ENCODE results near the gene VEGFC. TPM values are rescaled to one million over a fixed set of nuclear protein-coding genes. Genes with fewer than 3 reads are reported as not detected.

VEGFC gene
- polyA plus RNA-seq, 1 of the 3 experiments (the other 2 are of a cell fraction) = 81.9 TPM

DNA sequence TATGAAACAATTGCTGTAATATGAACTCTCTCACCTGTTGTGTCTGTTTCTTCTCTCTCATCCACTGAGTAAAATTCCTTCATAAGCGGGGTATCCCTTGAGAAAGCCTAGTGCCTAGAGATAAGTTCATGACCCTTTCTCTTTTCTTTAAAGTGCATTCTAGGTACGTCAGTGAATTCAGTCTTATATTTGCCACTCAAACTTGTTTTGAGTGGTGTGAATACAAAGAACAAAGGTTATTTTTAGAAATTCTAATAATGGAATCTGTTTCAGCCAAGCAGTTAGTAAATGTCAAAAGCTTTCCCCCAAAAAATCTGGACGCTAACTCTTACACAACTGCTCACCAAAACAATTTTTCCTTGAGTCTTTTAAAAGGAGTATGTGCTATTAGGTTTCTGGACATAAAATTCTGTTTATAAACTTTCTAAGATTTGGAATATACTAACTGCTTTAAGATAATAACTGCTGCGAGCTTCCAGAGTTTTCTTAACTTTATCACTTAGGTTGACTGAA is 112.0 kb downstream of the VEGFC start:
- Histone ChIP-seq H2AFZ (ENCODE audit: low read depth) (no peak overlapping the region), H3K4me2 (no peak overlapping the region), H3K36me3 (replicated peaks in 1 of 2; ENCODE audit: control insufficient read depth in 1 of 2, insufficient read depth in 2 of 2, low read length in 1 of 2) (peaks cover 24 to 92% of the 10 kb centered on the region in 2 experiments), H3K27me3 (ENCODE audit: insufficient read depth) (no peaks in the 10 kb centered on the region), H3K27ac (ENCODE audit: low read depth in 2 of 2, low read length in 1 of 2) (peak overlapping the region in 1 of 2 experiments; percentile 29; a peak in 3 of 4 replicates), H3K9me3 (no peaks in the 10 kb centered on the region), H3K9ac (no peak overlapping the region), H4K20me1 (ENCODE audit: insufficient read depth) (no peaks in the 10 kb centered on the region; the same call in 1 of the 2 replicates), H3F3A (replicated peaks; ENCODE audit: insufficient read depth) (peaks cover 67% of the 10 kb centered on the region), H3K4me1 (ENCODE audit: control insufficient read depth in 1 of 2, insufficient read depth in 2 of 2, low read depth in 1 of 2, low read length in 1 of 2) (peaks cover 2 to 3% of the 10 kb centered on the region in 2 experiments; a peak in 2 of 4 replicates), H3K9me2 (no peaks in the 10 kb centered on the region), H3K4me3 (ENCODE audit: low read depth in 2 of 2, low read length in 1 of 2) (no peak overlapping the region), H3K79me2 (ENCODE audit: insufficient read depth) (peaks cover 44% of the 10 kb centered on the region)
- no peak for DNase-seq
- POLR2A ChIA-PET = no interaction called here
- WGBS (ENCODE audit: low lambda C conversion rate) = 74% methylated on average over 4 of the region's 4 CpGs
- CTCF ChIA-PET = interaction anchor here (0.6 kb wide), 1 partner anchor 1740 kb away, joined by 3 read pairs; no protein-coding TSS in a partner anchor
- TF ChIP-seq EP300 (IDR thresholded peaks at IDR 0.05; ENCODE audit: borderline replicate concordance in 1 of 2, low read depth in 1 of 2, low read length in 1 of 2) (no peak), FOSL2 (IDR thresholded peaks at IDR 0.05; ENCODE audit: borderline replicate concordance, low read depth) (no peak), NRF1 (IDR thresholded peaks at IDR 0.05; ENCODE audit: low read depth, low read length) (no peak), RCOR1 (IDR thresholded peaks at IDR 0.05; ENCODE audit: low read length) (no peak), SIN3A (IDR thresholded peaks at IDR 0.05; ENCODE audit: borderline replicate concordance, low read depth, low read length) (no peak), PBX3 (IDR thresholded peaks at IDR 0.05) (no peak), TEAD4 (IDR thresholded peaks at IDR 0.05; ENCODE audit: borderline replicate concordance, insufficient read depth) (no peak), JUND (IDR thresholded peaks at IDR 0.05) (no peak), GATA2 (CRISPR knock-in tag; IDR thresholded peaks at IDR 0.05) (no peak), RFX5 (IDR thresholded peaks at IDR 0.05; ENCODE audit: low read length) (no peak), IRF3 (IDR thresholded peaks at IDR 0.05; ENCODE audit: low read depth, low read length) (no peak), CHD2 (IDR thresholded peaks at IDR 0.05; ENCODE audit: low read length, partially characterized antibody) (no peak), POLR2AphosphoS5 (IDR thresholded peaks at IDR 0.05; ENCODE audit: low read depth, low read length) (no peak), MXI1 (IDR thresholded peaks at IDR 0.05; ENCODE audit: low read depth, low read length) (no peak), RXRA (IDR thresholded peaks at IDR 0.05; ENCODE audit: borderline replicate concordance, low read depth) (no peak), GABPA (IDR thresholded peaks at IDR 0.05; ENCODE audit: low read depth) (no peak)
- TF ChIP-seq, protein P1, sequence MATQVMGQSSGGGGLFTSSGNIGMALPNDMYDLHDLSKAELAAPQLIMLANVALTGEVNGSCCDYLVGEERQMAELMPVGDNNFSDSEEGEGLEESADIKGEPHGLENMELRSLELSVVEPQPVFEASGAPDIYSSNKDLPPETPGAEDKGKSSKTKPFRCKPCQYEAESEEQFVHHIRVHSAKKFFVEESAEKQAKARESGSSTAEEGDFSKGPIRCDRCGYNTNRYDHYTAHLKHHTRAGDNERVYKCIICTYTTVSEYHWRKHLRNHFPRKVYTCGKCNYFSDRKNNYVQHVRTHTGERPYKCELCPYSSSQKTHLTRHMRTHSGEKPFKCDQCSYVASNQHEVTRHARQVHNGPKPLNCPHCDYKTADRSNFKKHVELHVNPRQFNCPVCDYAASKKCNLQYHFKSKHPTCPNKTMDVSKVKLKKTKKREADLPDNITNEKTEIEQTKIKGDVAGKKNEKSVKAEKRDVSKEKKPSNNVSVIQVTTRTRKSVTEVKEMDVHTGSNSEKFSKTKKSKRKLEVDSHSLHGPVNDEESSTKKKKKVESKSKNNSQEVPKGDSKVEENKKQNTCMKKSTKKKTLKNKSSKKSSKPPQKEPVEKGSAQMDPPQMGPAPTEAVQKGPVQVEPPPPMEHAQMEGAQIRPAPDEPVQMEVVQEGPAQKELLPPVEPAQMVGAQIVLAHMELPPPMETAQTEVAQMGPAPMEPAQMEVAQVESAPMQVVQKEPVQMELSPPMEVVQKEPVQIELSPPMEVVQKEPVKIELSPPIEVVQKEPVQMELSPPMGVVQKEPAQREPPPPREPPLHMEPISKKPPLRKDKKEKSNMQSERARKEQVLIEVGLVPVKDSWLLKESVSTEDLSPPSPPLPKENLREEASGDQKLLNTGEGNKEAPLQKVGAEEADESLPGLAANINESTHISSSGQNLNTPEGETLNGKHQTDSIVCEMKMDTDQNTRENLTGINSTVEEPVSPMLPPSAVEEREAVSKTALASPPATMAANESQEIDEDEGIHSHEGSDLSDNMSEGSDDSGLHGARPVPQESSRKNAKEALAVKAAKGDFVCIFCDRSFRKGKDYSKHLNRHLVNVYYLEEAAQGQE (IDR thresholded peaks at IDR 0.05; ENCODE audit: low read depth, low read length) = no peak
- TF ChIP-seq, protein P2, sequence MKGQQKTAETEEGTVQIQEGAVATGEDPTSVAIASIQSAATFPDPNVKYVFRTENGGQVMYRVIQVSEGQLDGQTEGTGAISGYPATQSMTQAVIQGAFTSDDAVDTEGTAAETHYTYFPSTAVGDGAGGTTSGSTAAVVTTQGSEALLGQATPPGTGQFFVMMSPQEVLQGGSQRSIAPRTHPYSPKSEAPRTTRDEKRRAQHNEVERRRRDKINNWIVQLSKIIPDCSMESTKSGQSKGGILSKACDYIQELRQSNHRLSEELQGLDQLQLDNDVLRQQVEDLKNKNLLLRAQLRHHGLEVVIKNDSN (IDR thresholded peaks at IDR 0.05; ENCODE audit: borderline replicate concordance, low read depth) = no peak

Measured in SK-N-SH (cell line).